ENCODE results near the gene C1orf141.
"Not testable (repeated sequence)": the region's sequence is repeated elsewhere in the genome, so short reads cannot be mapped to it uniquely, and the experiment has no call there.

The C1orf141 gene

GRCh38 chr1:67134695-67135094 lies at the start of gene C1orf141:
Gene C1orf141 (minus strand): TSS chr1:67134970. CDS start chr1:67127240, 7,730 bp downstream.
- DNase-seq = no peak

DNA sequence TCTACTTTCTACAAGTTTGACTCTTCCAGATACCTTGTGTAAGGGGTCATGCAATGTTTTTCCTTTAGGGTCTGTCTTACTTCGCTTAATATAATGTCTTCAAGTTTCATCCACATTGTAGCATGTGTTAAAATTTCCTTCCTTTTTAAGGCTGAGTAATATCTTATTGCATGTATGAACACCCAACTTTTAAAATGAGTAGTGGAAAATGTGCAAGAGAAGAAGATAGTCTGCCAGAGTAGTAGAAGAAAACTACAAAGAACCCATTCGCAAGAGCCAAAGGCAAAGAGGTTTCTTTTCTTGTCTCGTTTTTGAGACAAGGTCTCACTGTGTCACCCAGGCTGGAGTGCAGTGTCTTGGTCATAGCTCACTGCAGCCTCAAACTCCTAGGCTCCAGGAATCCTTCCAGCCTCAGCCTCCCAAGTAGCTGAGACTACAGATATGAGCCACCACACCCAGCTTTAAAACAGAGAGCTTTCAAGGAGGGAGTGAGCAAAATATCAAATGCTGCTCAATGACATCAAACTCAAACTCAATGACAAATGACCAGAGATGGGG lies 40.8 kb upstream of the C1orf141 start:
- no peak for DNase-seq

GRCh38 chr1:67174716-67175284 lies 40.0 kb upstream of the C1orf141 start:
- no peak for DNase-seq

DNA sequence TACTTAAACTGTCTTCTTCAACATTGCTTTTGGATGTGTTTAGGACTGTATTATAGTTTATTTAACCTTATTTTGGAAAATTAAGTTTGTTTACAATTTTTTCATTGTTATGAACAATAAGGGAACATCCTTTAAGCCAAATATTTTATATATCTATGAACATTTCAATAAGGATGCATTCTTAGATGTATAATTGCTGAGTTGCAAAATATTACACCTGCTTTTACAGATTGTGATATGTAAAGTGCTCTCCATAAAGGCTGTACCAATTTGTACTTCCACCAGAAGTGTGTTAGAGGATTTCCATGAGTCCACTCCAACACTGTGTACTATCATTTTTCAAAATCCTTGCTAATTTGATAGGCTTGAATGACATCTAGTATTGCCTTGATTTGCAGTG lies 39.2 kb upstream of the C1orf141 start:
- no peak for DNase-seq

DNA sequence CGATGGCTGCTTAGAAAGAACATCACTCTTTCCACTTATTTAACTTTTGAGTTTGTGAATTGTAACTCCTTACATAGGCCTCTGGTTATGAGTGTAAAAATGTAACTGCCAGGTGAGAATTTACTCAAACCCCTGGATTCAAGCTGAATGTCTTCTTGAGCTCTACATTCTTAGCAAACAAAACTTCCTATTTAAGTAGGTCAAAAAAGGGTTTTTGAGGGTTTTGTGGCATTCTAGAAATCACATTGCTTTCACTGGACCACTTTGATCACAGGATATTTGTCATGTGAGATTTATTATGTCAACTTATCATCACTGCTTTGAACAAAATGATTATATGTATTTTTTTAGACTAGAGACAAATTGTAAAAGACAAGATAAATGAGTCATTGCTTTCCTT lies 37.2 kb upstream of the C1orf141 start:
- DNase-seq = no peak

- no peak for DNase-seq
These were observed 36.8 kb upstream of the C1orf141 start for GRCh38 chr1:67171574-67171955.

- no peak for DNase-seq
These were observed 36.2 kb upstream of the C1orf141 start for GRCh38 chr1:67170751-67171573.

- no peak for DNase-seq
These were observed 35.2 kb upstream of the C1orf141 start for GRCh38 chr1:67169932-67170331.

GRCh38 chr1:67169496-67169895 lies 34.7 kb upstream of the C1orf141 start:
- DNase-seq = no peak

DNA sequence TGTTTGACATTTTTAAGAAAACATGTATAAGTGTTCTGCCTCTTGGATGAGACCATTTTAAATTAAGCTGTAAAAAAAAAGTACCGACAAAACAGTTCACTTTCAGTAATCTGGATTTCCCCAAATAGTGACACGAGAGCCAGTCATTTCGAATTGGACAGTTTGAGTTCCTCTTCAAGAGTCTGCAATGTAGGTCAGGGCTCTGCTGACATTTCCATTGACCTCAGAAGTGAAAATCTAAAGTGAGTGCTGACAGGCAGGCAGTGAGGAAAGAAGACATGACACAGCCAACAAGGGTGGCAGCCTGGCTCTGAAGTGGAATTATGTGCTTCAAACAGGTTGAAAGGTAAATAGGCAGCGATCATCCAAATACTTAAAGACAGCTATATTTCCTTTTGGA lies 31.4 kb upstream of the C1orf141 start, which contains the start of gene IL23R:
IL23R (plus strand) TSS at position 259 of the 400 bp plus-strand sequence. CDS start 1,667 bp downstream, outside the sequence.
- DNase-seq = no peak

DNA sequence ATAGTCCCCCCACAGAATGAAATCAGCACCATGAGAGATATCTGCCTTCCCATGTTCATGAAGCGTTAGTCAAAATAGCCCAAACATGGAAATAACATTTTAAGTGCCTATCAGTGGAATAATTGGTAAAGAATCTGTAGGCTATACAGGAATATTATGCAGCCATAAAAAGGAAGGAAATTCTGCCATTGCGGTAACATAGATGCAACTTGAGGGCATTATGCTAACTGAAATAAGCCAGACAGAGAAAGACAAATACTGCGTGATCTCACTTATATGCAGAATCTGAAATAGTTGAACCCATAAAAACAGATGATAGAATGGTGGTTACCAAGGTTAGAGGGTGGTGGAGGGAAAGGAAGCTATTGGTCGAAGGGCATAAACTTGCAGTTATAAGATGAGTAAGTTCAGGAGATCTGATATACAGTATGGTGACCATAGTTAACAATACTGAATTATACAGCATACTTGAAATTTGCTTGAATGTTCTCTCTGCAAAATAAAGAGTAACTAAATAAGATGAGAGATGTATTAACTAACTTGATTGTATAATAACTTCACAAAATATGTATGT lies 30.8 kb upstream of the C1orf141 start:
- no peak for DNase-seq

DNA sequence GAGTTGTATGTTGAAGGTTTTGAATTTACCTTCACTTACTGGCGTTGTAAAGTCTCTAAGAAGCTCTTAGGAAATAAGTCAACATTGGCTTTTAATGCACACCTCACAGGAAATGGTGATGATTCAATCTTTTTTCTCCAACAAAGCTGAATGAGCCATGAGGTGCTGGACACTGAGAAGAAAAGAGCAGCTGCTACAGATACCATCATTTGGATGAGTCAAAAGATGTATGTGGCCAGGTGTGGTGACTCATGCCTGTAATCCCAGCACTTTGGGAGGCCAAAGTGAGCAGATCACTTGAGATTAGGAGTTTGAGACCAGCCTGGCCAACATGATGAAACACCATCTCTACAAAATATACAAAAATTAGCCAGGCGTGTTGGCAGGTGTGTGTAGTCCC lies 28.2 kb upstream of the C1orf141 start:
- DNase-seq = no peak

GRCh38 chr1:67159233-67159632 lies 24.5 kb upstream of the C1orf141 start:
- no peak for DNase-seq

DNA sequence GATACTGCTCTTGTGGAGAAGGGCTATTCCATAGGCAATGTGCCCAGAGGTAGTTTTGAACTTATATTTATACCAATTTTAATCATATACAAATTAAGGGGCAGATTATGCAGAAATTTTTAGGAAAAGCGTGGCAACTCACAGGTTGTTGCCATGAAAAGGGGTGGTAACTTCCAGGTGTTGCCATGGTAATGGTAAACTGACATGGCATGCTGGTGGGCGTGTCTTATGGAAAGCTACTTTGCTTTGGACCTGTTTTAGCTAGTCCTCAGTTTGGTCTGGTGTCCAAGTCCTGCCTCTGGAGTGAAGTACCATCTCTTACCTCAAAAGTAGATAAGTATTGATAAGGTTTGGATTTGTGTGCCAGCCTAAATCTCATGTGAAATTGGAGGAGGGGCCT lies 23.6 kb upstream of the C1orf141 start:
- DNase-seq = no peak

- DNase-seq = no peak
These were observed 16.2 kb upstream of the C1orf141 start for GRCh38 chr1:67150931-67151330.

DNA sequence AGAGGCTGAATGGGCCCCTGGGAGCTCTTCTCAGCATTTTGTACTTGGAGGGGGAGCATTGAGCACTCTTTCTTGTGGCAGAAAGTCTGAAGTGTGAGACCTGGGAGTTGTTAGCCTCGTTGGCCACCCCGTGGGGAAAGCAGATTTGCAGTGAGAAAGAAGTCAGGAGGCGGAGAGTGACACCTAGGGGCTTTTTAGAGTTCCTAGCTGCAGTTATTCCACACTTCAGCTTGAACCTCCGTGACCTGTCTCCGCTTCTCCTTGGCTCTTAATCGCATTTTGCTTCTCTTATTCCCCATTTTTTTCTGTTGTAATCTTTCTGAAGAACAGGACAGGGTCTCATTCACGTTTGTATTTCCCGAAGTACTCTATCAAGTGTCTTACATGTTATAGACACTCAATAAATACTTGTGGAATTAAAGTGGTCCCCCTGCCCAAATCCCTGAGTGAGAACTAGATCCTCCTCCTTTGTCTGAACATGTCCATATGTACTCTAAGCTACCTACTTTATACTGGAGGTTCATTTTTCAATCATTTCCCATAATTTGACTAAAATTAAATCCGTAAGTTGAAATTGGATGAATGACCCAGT lies 14.5 kb upstream of the C1orf141 start:
- DNase-seq = peak; percentile 35

GRCh38 chr1:67148516-67149178 lies 13.9 kb upstream of the C1orf141 start:
- no peak for DNase-seq

DNA sequence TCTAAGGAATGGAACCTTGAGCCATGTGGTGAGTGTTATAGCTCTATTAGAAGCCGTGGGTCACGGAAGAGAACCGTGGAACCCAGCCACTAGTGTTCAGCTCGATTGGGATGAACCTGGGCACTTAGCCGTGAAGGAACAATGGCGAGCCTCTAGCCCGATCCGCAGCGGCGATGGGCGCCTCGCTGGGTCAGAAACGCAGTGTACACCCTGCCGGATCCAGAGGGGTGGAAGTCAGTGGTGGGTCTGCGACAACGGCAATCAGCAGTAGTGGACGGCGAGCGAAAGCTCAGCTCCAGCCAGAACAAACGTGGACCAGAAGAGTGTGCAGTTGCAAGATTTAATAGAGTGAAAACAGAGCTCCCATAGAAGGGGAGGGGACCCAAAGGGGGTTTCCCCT lies 13.2 kb upstream of the C1orf141 start:
- not testable (repeated sequence) for DNase-seq

GRCh38 chr1:67146539-67146938 lies 11.8 kb upstream of the C1orf141 start:
- DNase-seq = no peak

GRCh38 chr1:67146101-67146500 lies 11.3 kb upstream of the C1orf141 start:
- no peak for DNase-seq

GRCh38 chr1:67144696-67145095 lies 9.9 kb upstream of the C1orf141 start:
- no peak for DNase-seq

DNA sequence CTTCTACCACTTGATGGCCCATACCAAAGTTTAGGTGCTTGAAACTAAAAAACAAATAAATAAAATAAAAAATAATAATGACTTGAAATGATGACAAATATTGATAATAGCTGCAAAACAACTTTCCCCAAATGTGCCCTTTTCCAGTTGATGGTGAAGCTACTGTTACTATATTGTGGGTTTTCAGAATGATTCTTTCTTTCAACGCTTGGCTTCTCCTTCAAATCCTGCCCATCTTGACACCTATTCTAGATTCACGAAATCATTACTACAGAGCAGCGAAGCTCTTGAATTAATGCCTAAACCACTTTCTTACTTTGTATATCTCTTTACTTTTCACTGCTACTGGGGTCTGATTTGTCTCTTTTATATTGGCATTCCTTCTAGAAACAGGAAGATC lies 9.2 kb upstream of the C1orf141 start:
- DNase-seq = no peak

- no peak for DNase-seq
These were observed 8.2 kb upstream of the C1orf141 start for GRCh38 chr1:67142931-67143330.
